ENCODE measurements around the gene ANKRD40. TPM values are rescaled to one million over a fixed set of nuclear protein-coding genes. Genes with fewer than 3 reads are reported as not detected.

Gene ANKRD40
- total RNA-seq, 1 experiment from 2014 or later, result 72.0 TPM

- no peak overlapping the region for H3K4me3 ChIP-seq (replicated peaks in 1 of 2; ENCODE audit: low read depth in 1 of 2, low read length in 2 of 2)
- CTCF ChIA-PET, result interaction anchor here (0.6 to 8.3 kb wide), 6 partner anchors 15 to 210 kb away, joined by 3 to 107 read pairs (median 7); no protein-coding TSS in a partner anchor
- no peak for ATAC-seq
These were observed 14.6 kb downstream of the ANKRD40 start for GRCh38 chr17:50693036-50693682.

GRCh38 chr17:50692448-50693035 is 15.2 kb downstream of the ANKRD40 start:
- RAD21 ChIA-PET (ENCODE audit: low non-redundant PET in 1 of 2, low total read pairs in 2 of 2, uncharacterized antibody in 2 of 2, unreplicated experiment in 2 of 2), result interaction anchor here in 1 of 2 experiments (1.3 kb wide), 1 partner anchor 62 kb away, joined by 5 read pairs; no protein-coding TSS in a partner anchor
- Histone ChIP-seq H3K4me2 (ENCODE audit: low read length) (no peak overlapping the region), H3K27me3 (ENCODE audit: insufficient read depth, low read length) (no peaks in the 10 kb centered on the region), H3K27ac (ENCODE audit: low read depth, low read length) (no peak overlapping the region), H3K36me3 (ENCODE audit: control insufficient read depth in 1 of 2, insufficient read depth in 2 of 2, low read length in 2 of 2) (peaks cover 43 to 59% of the 10 kb centered on the region in 2 experiments), H3K4me3 (replicated peaks in 1 of 2; ENCODE audit: low read depth in 1 of 2, low read length in 2 of 2) (no peak overlapping the region), H3K9ac (ENCODE audit: low read length) (peak overlapping the region; percentile 18; the same call in 1 of the 2 replicates), H3K9me2 (ENCODE audit: insufficient read depth) (no peaks in the 10 kb centered on the region), H4K20me1 (ENCODE audit: insufficient read depth) (no peaks in the 10 kb centered on the region), H3K9me3 (ENCODE audit: control insufficient read depth in 1 of 2, insufficient read depth in 1 of 2, low read depth in 1 of 2, low read length in 2 of 2) (no peaks in the 10 kb centered on the region), H2AFZ (ENCODE audit: low read depth, low read length, poor library complexity, severe bottlenecking) (no peak overlapping the region), H3K4me1 (ENCODE audit: control insufficient read depth in 1 of 2, insufficient read depth in 2 of 2, low read length in 2 of 2) (peaks cover 50 to 71% of the 10 kb centered on the region in 2 experiments), H3K79me2 (ENCODE audit: insufficient read depth, low read length) (peaks cover 9% of the 10 kb centered on the region; the same call in 1 of the 2 replicates)
- intact Hi-C loops (cut with micrococcal nuclease), result no loop called here
- CTCF ChIA-PET, result interaction anchor here (6.5 to 8.3 kb wide), 2 partner anchors 63 to 142 kb away, joined by 38 to 107 read pairs; no protein-coding TSS in a partner anchor
- POLR2A ChIA-PET, result interaction anchor here (1.7 to 2.0 kb wide), 2 partner anchors 14 to 54 kb away, joined by 5 to 6 read pairs; no protein-coding TSS in a partner anchor
- no TSS peak for BruUV-seq (replicated peaks)
- ATAC-seq (no peak), DNase-seq (ENCODE audit: low read depth, low spot score) (no peak)
- no peak for TF ChIP-seq JUND (IDR thresholded peaks at IDR 0.05)
- no peak for TF ChIP-seq TCF7L2 (IDR thresholded peaks at IDR 0.05; ENCODE audit: borderline replicate concordance, extremely low read depth, insufficient read depth, insufficient read length)
- no peak for TF ChIP-seq ZNF274 (IDR thresholded peaks at IDR 0.05; ENCODE audit: low read depth, low read length)
- TF ChIP-seq, protein P1, sequence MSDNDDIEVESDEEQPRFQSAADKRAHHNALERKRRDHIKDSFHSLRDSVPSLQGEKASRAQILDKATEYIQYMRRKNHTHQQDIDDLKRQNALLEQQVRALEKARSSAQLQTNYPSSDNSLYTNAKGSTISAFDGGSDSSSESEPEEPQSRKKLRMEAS (IDR thresholded peaks at IDR 0.05), result no peak
- TF ChIP-seq SP1 (IDR thresholded peaks at IDR 0.05; ENCODE audit: low read depth), result no peak
- no peak for TF ChIP-seq SIN3A (IDR thresholded peaks at IDR 0.05; ENCODE audit: low read depth)
- no peak for TF ChIP-seq POLR2AphosphoS5 (IDR thresholded peaks at IDR 0.05; ENCODE audit: low read depth, low read length)
- TF ChIP-seq, protein P2, sequence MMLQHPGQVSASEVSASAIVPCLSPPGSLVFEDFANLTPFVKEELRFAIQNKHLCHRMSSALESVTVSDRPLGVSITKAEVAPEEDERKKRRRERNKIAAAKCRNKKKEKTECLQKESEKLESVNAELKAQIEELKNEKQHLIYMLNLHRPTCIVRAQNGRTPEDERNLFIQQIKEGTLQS (IDR thresholded peaks at IDR 0.05), result no peak
- no peak for TF ChIP-seq EZH2 (IDR thresholded peaks at IDR 0.05)
- no peak for TF ChIP-seq RAD21 (IDR thresholded peaks at IDR 0.05; ENCODE audit: low read depth)
- TF ChIP-seq ZFX (IDR thresholded peaks at IDR 0.05), result no peak
- no peak for TF ChIP-seq EZH2phosphoT487 (IDR thresholded peaks at IDR 0.05; ENCODE audit: borderline replicate concordance)
- no peak for TF ChIP-seq POLR2A (IDR thresholded peaks at IDR 0.05; ENCODE audit: borderline replicate concordance, extremely low read depth, insufficient read depth, insufficient read length)
- TF ChIP-seq FOSL1 (IDR thresholded peaks at IDR 0.05; ENCODE audit: low read depth), result no peak
- TF ChIP-seq EGR1 (IDR thresholded peaks at IDR 0.05; ENCODE audit: low read depth), result no peak
- no peak for TF ChIP-seq YY1 (IDR thresholded peaks at IDR 0.05; ENCODE audit: extremely low read depth, insufficient replicate concordance, low read depth, low read length)
- no peak for TF ChIP-seq SRF (IDR thresholded peaks at IDR 0.05; ENCODE audit: low read depth)

More at GRCh38 chr17:50693036-50693682, 14.6 kb downstream of the ANKRD40 start:
- H3K9ac ChIP-seq (ENCODE audit: low read length), result no peak overlapping the region
- H3K4me2 ChIP-seq (ENCODE audit: low read length), result no peak overlapping the region
- H3K9me3 ChIP-seq (ENCODE audit: control insufficient read depth in 1 of 2, insufficient read depth in 1 of 2, low read depth in 1 of 2, low read length in 2 of 2), result no peaks in the 10 kb centered on the region
- H3K79me2 ChIP-seq (ENCODE audit: insufficient read depth, low read length), result peaks cover 9% of the 10 kb centered on the region; the same call in 1 of the 2 replicates
- H3K27me3 ChIP-seq (ENCODE audit: insufficient read depth, low read length), result no peaks in the 10 kb centered on the region
- DNase-seq (ENCODE audit: low read depth, low spot score), result no peak
- POLR2A ChIA-PET, result interaction anchor here (1.7 to 2.0 kb wide), 2 partner anchors 14 to 54 kb away, joined by 5 to 6 read pairs; no protein-coding TSS in a partner anchor
- no peak overlapping the region for H3K27ac ChIP-seq (ENCODE audit: low read depth, low read length)
- RAD21 ChIA-PET (ENCODE audit: low non-redundant PET in 1 of 2, low total read pairs in 2 of 2, uncharacterized antibody in 2 of 2, unreplicated experiment in 2 of 2), result interaction anchor here in 1 of 2 experiments (0.6 to 2.3 kb wide), 2 partner anchors 63 to 143 kb away, joined by 3 to 10 read pairs; no protein-coding TSS in a partner anchor
- H3K36me3 ChIP-seq (ENCODE audit: control insufficient read depth in 1 of 2, insufficient read depth in 2 of 2, low read length in 2 of 2), result peaks cover 46 to 65% of the 10 kb centered on the region in 2 experiments
- intact Hi-C loops (cut with micrococcal nuclease), result no loop called here
- H3K4me1 ChIP-seq (ENCODE audit: control insufficient read depth in 1 of 2, insufficient read depth in 2 of 2, low read length in 2 of 2), result peaks cover 45 to 65% of the 10 kb centered on the region in 2 experiments
- BruUV-seq (replicated peaks), result no TSS peak
- no peaks in the 10 kb centered on the region for H4K20me1 ChIP-seq (ENCODE audit: insufficient read depth)
- no peak overlapping the region for H2AFZ ChIP-seq (ENCODE audit: low read depth, low read length, poor library complexity, severe bottlenecking)
- no peak for TF ChIP-seq RAD21 (IDR thresholded peaks at IDR 0.05; ENCODE audit: low read depth)
- TF ChIP-seq, protein P2 (IDR thresholded peaks at IDR 0.05), result no peak
- H3K9me2 ChIP-seq (ENCODE audit: insufficient read depth), result no peaks in the 10 kb centered on the region
